ENCODE data around the gene ITFG1. TPM values are rescaled to one million over a fixed set of nuclear protein-coding genes. Genes with fewer than 3 reads are reported as not detected.

Gene ITFG1
- total RNA-seq, 1 donor from 2014 or later: 58.2 TPM

GRCh38 chr16:47244206-47244605 is 216.7 kb downstream of the ITFG1 start:
- intact Hi-C loops (cut with DNase I): no loop called here
- Histone ChIP-seq H3K27me3 (no peaks in the 10 kb centered on the region), H3K4me1 (no peaks in the 10 kb centered on the region), H3K36me3 (no peaks in the 10 kb centered on the region), H3K9me3 (no peaks in the 10 kb centered on the region), H3K27ac (no peak overlapping the region), H3K4me3 (no peak overlapping the region)
- TF ChIP-seq, protein P1, sequence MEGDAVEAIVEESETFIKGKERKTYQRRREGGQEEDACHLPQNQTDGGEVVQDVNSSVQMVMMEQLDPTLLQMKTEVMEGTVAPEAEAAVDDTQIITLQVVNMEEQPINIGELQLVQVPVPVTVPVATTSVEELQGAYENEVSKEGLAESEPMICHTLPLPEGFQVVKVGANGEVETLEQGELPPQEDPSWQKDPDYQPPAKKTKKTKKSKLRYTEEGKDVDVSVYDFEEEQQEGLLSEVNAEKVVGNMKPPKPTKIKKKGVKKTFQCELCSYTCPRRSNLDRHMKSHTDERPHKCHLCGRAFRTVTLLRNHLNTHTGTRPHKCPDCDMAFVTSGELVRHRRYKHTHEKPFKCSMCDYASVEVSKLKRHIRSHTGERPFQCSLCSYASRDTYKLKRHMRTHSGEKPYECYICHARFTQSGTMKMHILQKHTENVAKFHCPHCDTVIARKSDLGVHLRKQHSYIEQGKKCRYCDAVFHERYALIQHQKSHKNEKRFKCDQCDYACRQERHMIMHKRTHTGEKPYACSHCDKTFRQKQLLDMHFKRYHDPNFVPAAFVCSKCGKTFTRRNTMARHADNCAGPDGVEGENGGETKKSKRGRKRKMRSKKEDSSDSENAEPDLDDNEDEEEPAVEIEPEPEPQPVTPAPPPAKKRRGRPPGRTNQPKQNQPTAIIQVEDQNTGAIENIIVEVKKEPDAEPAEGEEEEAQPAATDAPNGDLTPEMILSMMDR (IDR thresholded peaks at IDR 0.05): no peak
- DNase-seq: no peak
- no peak for ATAC-seq

- intact Hi-C loops (cut with DNase I): no loop called here
- ATAC-seq: no peak
- Histone ChIP-seq H3K27me3 (no peaks in the 10 kb centered on the region), H3K36me3 (no peaks in the 10 kb centered on the region), H3K4me1 (no peaks in the 10 kb centered on the region), H3K4me3 (no peak overlapping the region), H3K27ac (no peak overlapping the region), H3K9me3 (no peaks in the 10 kb centered on the region)
- TF ChIP-seq, protein P1 (IDR thresholded peaks at IDR 0.05): no peak
- DNase-seq: no peak
These were observed 219.8 kb downstream of the ITFG1 start for GRCh38 chr16:47241061-47241460.

DNA sequence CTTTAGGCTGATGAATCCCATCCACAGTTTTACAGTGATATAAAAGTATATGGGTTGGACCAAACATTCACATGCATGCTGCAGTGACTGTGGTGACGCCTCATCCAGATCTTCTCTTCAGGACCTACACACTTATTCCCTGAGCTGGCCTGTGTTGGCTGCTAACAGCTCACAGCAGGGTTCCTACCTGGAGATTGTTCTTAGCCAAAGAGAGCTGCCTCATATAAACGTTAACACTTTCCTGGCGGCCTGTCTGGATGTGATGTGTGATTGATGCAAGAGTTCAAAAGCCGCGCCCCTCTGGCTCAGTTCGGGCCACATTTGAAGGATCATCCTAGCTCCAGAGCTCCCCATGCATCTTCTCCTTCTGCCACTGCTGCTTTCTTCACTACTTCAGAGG is 224.1 kb downstream of the ITFG1 start:
- TF ChIP-seq, protein P1 (IDR thresholded peaks at IDR 0.05): no peak
- no peak for ATAC-seq

GRCh38 chr16:47230296-47230695 is 230.6 kb downstream of the ITFG1 start:
- peaks cover 4% of the 10 kb centered on the region for H3K36me3 ChIP-seq
- no peak for DNase-seq
- no peak overlapping the region for H3K27ac ChIP-seq
- no peak overlapping the region for H3K4me3 ChIP-seq
- no peak for ATAC-seq
- no peaks in the 10 kb centered on the region for H3K9me3 ChIP-seq
- H3K27me3 ChIP-seq: no peaks in the 10 kb centered on the region
- no peaks in the 10 kb centered on the region for H3K4me1 ChIP-seq
- intact Hi-C loops (cut with DNase I): no loop called here
- TF ChIP-seq, protein P1 (IDR thresholded peaks at IDR 0.05): no peak

More for the DNA sequence above, 224.1 kb downstream of the ITFG1 start:
- Histone ChIP-seq H3K4me3 (no peak overlapping the region), H3K27ac (no peak overlapping the region), H3K4me1 (no peaks in the 10 kb centered on the region), H3K27me3 (no peaks in the 10 kb centered on the region), H3K9me3 (no peaks in the 10 kb centered on the region), H3K36me3 (no peaks in the 10 kb centered on the region)
- intact Hi-C loops (cut with DNase I): no loop called here
- no peak for DNase-seq

DNA sequence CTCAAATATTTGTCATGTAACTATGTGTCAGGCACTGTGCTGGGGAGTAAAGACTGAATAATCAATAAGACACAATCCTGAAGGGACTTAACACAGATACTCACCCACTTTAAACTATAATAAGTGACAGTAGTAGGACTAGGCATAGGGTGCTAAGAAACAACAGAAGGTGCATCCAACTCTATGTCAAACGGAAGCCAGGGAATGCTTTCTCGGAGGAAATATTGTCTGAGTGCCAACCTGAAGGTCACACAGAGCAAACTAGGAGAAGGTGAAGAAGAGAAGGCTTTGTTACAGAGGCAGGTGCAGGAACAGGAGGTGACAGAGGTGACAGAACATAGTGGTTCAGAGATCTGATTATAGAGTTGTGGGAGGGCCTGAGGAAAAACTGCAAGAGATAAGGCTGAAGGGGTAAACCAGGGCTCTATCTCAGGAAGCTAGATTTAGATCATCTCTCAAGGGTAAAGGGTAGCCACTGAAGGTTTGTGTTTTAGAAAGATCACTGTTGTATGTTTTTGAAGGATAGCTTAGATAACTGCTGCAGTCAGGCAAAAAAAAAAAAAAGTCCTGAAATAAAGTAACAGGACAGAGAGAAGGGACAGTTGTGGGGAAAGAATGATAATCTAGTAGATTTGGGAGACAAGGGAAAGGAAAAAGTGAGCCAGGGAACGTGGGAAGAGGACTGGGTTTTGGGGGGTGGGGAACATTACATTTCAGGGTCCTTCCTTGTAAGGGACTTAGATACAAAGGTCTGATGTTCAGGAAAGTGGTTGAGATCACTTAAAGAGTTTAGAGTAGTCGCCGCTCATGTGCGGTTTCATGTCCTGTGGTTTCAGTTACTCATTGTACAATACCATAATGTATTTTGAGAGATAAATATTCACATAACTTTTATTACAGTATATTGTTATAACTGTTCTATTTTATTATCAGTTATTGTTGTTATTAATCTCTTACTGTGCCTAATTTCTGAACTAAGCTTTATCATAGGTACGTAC is 231.5 kb downstream of the ITFG1 start:
- H3K27ac ChIP-seq: no peak overlapping the region
- H3K4me3 ChIP-seq: no peak overlapping the region
- peaks cover 4% of the 10 kb centered on the region for H3K36me3 ChIP-seq
- no peaks in the 10 kb centered on the region for H3K4me1 ChIP-seq
- H3K27me3 ChIP-seq: no peaks in the 10 kb centered on the region
- H3K9me3 ChIP-seq: no peaks in the 10 kb centered on the region
- no peak for DNase-seq
- intact Hi-C loops (cut with DNase I): no loop called here
- TF ChIP-seq, protein P1 (IDR thresholded peaks at IDR 0.05): no peak
- ATAC-seq: no peak
